ENCODE data around the gene WDFY2. TPM values are rescaled to one million over a fixed set of nuclear protein-coding genes. Genes with fewer than 3 reads are reported as not detected.

The WDFY2 gene
- total and polyA plus RNA-seq, 2 experiments from 2014 or later = 11.4 to 24.0 TPM

- TF ChIP-seq ZNF462 (CRISPR knock-in tag; IDR thresholded peaks at IDR 0.05) = no peak
Observed at GRCh38 chr13:51539887-51540286, 44.4 kb upstream of the WDFY2 start (continued).

GRCh38 chr13:51541037-51541436, 43.2 kb upstream of the WDFY2 start:
- Mint-ChIP-seq H3K27me3 (ENCODE audit: insufficient read depth, low read depth, poor library complexity) (peaks cover 4% of the 10 kb centered on the region), H3K4me3 (no peak overlapping the region), H3K4me1 (peaks cover 37% of the 10 kb centered on the region), H3K36me3 (ENCODE audit: low read depth) (no peaks in the 10 kb centered on the region), H3K27ac (no peak overlapping the region), H3K9me3 (no peaks in the 10 kb centered on the region; the same call in 2 of the 3 replicates)
- no peaks in the 10 kb centered on the region for H4K20me1 ChIP-seq (replicated peaks; ENCODE audit: insufficient read depth)
- H2AFZ ChIP-seq = no peak overlapping the region; the same call in 1 of the 2 replicates
- H3F3A ChIP-seq (replicated peaks; ENCODE audit: low read depth) = no peaks in the 10 kb centered on the region
- no peaks in the 10 kb centered on the region for H3K9me2 ChIP-seq (ENCODE audit: insufficient read depth)
- H3K4me3 ChIP-seq = no peak overlapping the region
- no peaks in the 10 kb centered on the region for H3K79me2 ChIP-seq (replicated peaks; ENCODE audit: insufficient read depth)
- no peaks in the 10 kb centered on the region for H3K36me3 ChIP-seq (ENCODE audit: insufficient read depth)
- ATAC-seq = no peak
- no peak overlapping the region for H3K4me2 ChIP-seq
- H3K4me1 ChIP-seq (ENCODE audit: insufficient read depth) = peaks cover 18% of the 10 kb centered on the region
- no peak for DNase-seq (ENCODE audit: low spot score)
- H3K27ac ChIP-seq (ENCODE audit: low read depth) = no peak overlapping the region
- no peaks in the 10 kb centered on the region for H3K27me3 ChIP-seq (ENCODE audit: insufficient read depth)
- TF ChIP-seq ETS1 (IDR thresholded peaks at IDR 0.05) (no peak), ZNF114 (CRISPR knock-in tag; IDR thresholded peaks at IDR 0.05) (no peak), REST (IDR thresholded peaks at IDR 0.05; ENCODE audit: unreplicated experiment) (no peak), CREB1 (CRISPR knock-in tag; IDR thresholded peaks at IDR 0.05; ENCODE audit: low read depth) (no peak), EZH2phosphoT487 (IDR thresholded peaks at IDR 0.05; ENCODE audit: unreplicated experiment) (no peak)
